A673 (cell line): Measurements from ENCODE around the gene CLSTN3.

Experiments
- CTCF ChIP-seq: fragments of 300-800, 200-600 bp; sonication (generic); conservative IDR thresholded peaks from 2 replicates; pipeline ENCODE4 v1.5.1; 2017; ENCODE audit warnings: low read depth, mild to moderate bottlenecking, antibody characterized with exemption, low read length, moderate library complexity, mixed read lengths
- EZH2 ChIP-seq: fragments of 200-600 bp; sonication (generic); IDR thresholded peaks from 2 replicates; pipeline ENCODE4 v1.6.1; 2017; ENCODE audit warnings: borderline replicate concordance, low read depth, mild to moderate bottlenecking, mixed read lengths, antibody characterized with exemption, low read length; ENCODE audit not compliant: poor library complexity, severe bottlenecking

DNA sequence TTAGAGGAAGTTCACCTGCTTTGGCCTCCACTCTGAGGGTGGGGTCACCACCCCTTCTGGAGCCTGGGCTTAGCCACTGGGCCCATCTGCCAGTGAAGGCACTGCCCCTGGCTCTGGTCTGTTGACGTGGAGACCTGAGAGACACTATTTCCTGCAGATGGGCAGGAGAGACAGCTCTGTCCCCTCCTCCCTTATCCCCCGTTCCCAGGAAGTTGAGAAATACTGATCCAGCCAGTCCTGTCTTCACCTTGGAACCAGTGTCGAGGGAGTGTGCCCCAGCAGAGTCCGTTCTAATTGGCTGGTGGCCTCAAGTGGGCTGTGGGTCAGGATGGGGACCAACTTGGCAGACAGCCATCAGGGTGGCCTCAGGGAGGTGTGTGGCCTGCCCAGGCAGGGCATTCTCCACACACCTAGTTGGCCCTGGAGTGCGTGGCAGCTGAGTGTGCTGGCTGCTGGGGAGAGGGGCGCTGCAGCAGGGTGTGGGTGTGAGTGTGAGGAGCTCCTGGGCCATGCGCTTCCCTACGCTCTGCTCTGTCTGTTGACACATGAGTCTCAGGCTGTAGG is 25.4 kb downstream of the CLSTN3 start:
- TF ChIP-seq CTCF (no peak), EZH2 (no peak)
